Neural crest cell (in vitro differentiated cells): ENCODE results near the gene ZNF845. TPM values are rescaled to one million over a fixed set of nuclear protein-coding genes. Genes with fewer than 3 reads are reported as not detected.

Experiments
- DNase-seq: peaks from one replicate; pipeline ENCODE4 v3.0.0; 2021; ENCODE audit warnings: low read depth, mixed read lengths, low spot score
- H3K27ac Mint-ChIP-seq: one replicate; pipeline ENCODE4 v1.8.0; 2021; ENCODE audit warnings: mild to moderate bottlenecking, mixed read lengths; ENCODE audit not compliant: unreplicated experiment
- H3K27me3 Mint-ChIP-seq: 2 replicates; pipeline ENCODE4 v1.8.0; 2021; ENCODE audit warnings: low read depth, mild to moderate bottlenecking, mixed read lengths
- H3K36me3 Mint-ChIP-seq: 2 replicates; pipeline ENCODE4 v1.8.0; 2021; ENCODE audit warnings: low read depth, mild to moderate bottlenecking, mixed read lengths
- H3K4me1 Mint-ChIP-seq: 2 replicates; pipeline ENCODE4 v1.8.0; 2021; ENCODE audit warnings: mixed read lengths
- H3K4me3 Mint-ChIP-seq: one replicate; pipeline ENCODE4 v1.8.0; 2021; ENCODE audit warnings: mild to moderate bottlenecking, mixed read lengths
- H3K9me3 Mint-ChIP-seq: 2 replicates; pipeline ENCODE4 v1.8.0; 2021; ENCODE audit warnings: mixed read lengths
- total RNA-seq: library from RNA; stranded (reverse); gene quantifications from 2 replicates; pipeline ENCODE4 v1.2.1, GENCODE V29; 2021
- TF ChIP-seq, protein P1 (sequence below): fragments of 200-600 bp; sonication (generic); conservative IDR thresholded peaks from 2 replicates; pipeline ENCODE4 v1.5.0; 2021; ENCODE audit warnings: antibody characterized with exemption, mild to moderate bottlenecking

The ZNF845 gene
- total RNA-seq, 1 donor from 2014 or later, result 8.2 TPM

DNA sequence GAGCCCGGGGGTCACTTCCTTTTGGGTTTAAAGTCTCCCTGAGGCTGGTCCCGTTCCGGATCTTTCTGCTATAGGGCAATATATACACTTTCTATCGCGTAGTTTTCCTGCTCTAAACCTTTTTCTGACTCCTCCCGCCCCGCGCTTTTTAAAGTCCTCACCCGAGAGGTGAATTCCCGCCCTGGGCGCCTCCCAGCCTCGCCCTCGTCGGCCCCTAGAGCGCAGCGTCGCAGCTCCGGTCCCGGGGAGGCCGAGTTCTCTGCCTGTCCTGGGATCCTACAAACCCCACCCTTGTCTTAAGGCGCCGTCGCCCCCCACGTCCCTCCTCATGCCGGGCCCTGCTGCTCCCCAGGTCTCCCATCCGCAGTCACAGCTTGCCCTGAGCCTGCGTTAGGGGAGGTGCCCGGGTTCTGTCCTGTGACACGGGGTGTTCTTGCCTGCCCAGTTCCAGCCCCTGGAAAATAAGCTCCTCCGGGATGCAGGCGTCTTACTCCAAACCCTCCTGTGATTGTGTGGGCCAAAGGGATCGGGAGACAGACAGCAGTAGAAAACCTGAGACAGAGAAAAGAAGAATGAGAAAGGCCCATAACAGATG, 32.4 kb downstream of the ZNF845 start:
- peaks cover 52% of the 10 kb centered on the region for H3K27me3 Mint-ChIP-seq
- H3K27ac Mint-ChIP-seq, result peak overlapping the region; percentile 14
- H3K4me1 Mint-ChIP-seq, result peaks cover 16% of the 10 kb centered on the region
- no peaks in the 10 kb centered on the region for H3K9me3 Mint-ChIP-seq
- TF ChIP-seq, protein P1, sequence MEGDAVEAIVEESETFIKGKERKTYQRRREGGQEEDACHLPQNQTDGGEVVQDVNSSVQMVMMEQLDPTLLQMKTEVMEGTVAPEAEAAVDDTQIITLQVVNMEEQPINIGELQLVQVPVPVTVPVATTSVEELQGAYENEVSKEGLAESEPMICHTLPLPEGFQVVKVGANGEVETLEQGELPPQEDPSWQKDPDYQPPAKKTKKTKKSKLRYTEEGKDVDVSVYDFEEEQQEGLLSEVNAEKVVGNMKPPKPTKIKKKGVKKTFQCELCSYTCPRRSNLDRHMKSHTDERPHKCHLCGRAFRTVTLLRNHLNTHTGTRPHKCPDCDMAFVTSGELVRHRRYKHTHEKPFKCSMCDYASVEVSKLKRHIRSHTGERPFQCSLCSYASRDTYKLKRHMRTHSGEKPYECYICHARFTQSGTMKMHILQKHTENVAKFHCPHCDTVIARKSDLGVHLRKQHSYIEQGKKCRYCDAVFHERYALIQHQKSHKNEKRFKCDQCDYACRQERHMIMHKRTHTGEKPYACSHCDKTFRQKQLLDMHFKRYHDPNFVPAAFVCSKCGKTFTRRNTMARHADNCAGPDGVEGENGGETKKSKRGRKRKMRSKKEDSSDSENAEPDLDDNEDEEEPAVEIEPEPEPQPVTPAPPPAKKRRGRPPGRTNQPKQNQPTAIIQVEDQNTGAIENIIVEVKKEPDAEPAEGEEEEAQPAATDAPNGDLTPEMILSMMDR, result no peak
- H3K4me3 Mint-ChIP-seq, result peak overlapping the region; percentile 94
- H3K36me3 Mint-ChIP-seq, result no peaks in the 10 kb centered on the region
- peak; percentile 6 for DNase-seq

DNA sequence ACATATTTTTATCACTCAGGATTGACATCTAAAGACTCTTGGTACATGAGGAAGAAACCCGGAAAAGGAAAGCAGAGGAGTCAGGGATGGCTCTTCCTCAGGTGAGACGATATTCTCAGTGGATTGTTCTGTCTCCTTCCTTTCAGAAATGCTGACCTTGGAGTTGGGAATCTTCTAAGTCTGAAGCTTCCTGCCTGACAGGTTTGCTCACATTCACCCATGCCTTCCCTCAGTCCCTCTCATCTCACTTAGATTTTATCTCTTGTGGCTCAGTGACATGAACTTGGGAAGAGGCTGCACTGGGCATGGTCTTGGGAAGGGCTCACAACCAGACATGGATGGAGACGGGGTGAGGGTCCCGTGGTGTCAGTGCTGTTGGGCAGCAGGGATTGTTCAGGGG, 38.6 kb downstream of the ZNF845 start:
- TF ChIP-seq, protein P1, result no peak
- no peak for DNase-seq
- Mint-ChIP-seq H3K36me3 (peaks cover 5% of the 10 kb centered on the region), H3K9me3 (no peaks in the 10 kb centered on the region), H3K4me3 (no peak overlapping the region), H3K27ac (no peak overlapping the region), H3K4me1 (no peaks in the 10 kb centered on the region), H3K27me3 (peaks cover 13% of the 10 kb centered on the region)

DNA sequence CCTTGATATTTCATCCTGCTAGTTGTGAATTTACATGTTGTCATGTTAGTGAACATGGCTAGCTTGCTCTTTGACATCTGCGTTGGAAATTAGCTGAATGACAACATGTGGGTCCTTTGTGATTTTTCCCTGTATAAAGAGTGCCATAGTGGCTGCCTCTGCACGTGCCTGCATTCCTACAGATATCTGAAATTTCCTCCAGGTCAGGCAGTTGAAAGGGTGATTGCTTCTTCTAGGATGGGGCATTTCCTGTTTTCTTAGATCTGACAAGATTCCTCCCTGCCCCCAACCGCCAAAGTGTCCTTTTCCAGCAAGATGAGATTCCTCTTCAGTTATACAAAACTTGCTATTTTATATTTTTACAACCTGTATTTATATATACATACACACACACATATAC, 40.7 kb downstream of the ZNF845 start:
- Mint-ChIP-seq H3K27ac (no peak overlapping the region), H3K27me3 (no peaks in the 10 kb centered on the region), H3K4me1 (no peaks in the 10 kb centered on the region), H3K36me3 (peaks cover 13% of the 10 kb centered on the region), H3K4me3 (no peak overlapping the region), H3K9me3 (no peaks in the 10 kb centered on the region)
- DNase-seq, result no peak
- TF ChIP-seq, protein P1, result no peak

DNA sequence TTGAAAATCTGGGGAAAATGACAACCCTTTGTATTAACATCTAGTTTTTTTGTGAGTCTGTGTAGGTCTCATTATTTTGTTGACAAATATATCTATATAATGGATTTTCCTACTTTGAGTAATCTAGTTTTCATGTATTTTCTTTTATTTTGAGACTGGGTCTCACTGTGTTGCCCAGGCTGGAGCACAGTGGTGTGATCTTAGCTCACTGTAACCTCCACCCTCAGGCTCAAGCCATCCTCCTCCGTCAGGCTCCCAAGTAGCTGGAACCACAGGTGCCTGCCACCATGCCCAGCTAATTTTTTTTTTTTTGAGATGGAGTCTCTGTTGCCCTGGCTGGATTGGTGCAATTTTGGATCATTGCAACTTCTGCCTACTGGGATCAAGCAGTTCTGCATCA, 41.2 kb downstream of the ZNF845 start:
- peak overlapping the region; percentile 43 for H3K27ac Mint-ChIP-seq
- H3K27me3 Mint-ChIP-seq, result no peaks in the 10 kb centered on the region
- no peak for DNase-seq
- H3K9me3 Mint-ChIP-seq, result no peaks in the 10 kb centered on the region
- no peak overlapping the region for H3K4me3 Mint-ChIP-seq
- TF ChIP-seq, protein P1, result no peak
- H3K36me3 Mint-ChIP-seq, result peaks cover 16% of the 10 kb centered on the region
- no peaks in the 10 kb centered on the region for H3K4me1 Mint-ChIP-seq

DNA sequence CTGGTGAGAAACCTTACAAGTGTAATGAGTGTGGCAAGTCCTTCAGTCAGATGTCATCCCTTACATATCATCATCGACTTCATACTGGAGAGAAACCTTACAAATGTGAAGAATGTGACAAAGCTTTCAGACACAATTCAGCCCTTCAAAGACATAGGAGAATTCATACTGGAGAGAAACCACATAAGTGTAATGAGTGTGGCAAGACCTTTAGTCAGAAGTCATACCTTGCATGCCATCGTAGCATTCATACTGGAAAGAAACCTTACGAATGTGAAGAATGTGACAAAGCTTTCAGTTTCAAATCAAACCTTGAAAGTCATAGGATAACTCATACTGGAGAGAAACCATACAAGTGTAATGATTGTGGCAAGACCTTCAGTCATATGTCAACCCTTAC, 47.8 kb downstream of the ZNF845 start:
- TF ChIP-seq, protein P1, result no peak
- H3K4me3 Mint-ChIP-seq, result no peak overlapping the region
- H3K27ac Mint-ChIP-seq, result no peak overlapping the region
- no peaks in the 10 kb centered on the region for H3K4me1 Mint-ChIP-seq
- H3K36me3 Mint-ChIP-seq, result peaks cover 63% of the 10 kb centered on the region
- H3K9me3 Mint-ChIP-seq, result peaks cover 38% of the 10 kb centered on the region
- H3K27me3 Mint-ChIP-seq, result no peaks in the 10 kb centered on the region
- no peak for DNase-seq
